GM21423 (cell line): ENCODE measurements around the gene CCDC74A.
"Not testable (repeated sequence)": the region's sequence is repeated elsewhere in the genome, so short reads cannot be mapped to it uniquely, and the experiment has no call there.

Source experiments
- ATAC-seq: cut with Tn5 transposase; IDR thresholded peaks from one replicate; pipeline ENCODE4 v1.9.1; 2021; ENCODE audit warnings: mild to moderate bottlenecking, moderate library complexity; ENCODE audit not compliant: unreplicated experiment

The CCDC74A gene

GRCh38 chr2:131527131-131528001 lies at the start of gene CCDC74A:
TSS of gene CCDC74A (plus strand) at chr2:131527888. CDS start at chr2:131527971, 83 bp downstream.
- ATAC-seq: peak; percentile 94

- ATAC-seq: not testable (repeated sequence)
These were observed 49.4 kb upstream of the CCDC74A start for GRCh38 chr2:131478074-131478849.

GRCh38 chr2:131478850-131479461 lies 48.7 kb upstream of the CCDC74A start:
- ATAC-seq: not testable (repeated sequence)

GRCh38 chr2:131480351-131480750 lies 47.3 kb upstream of the CCDC74A start:
- ATAC-seq: not testable (repeated sequence)

- ATAC-seq: not testable (repeated sequence)
These were observed 45.1 kb upstream of the CCDC74A start for GRCh38 chr2:131482506-131483155.

GRCh38 chr2:131483981-131484820 lies 43.5 kb upstream of the CCDC74A start:
- ATAC-seq: not testable (repeated sequence)

GRCh38 chr2:131484906-131485460 lies 42.7 kb upstream of the CCDC74A start:
- not testable (repeated sequence) for ATAC-seq

GRCh38 chr2:131486201-131486902 lies 41.3 kb upstream of the CCDC74A start:
- ATAC-seq: not testable (repeated sequence)

GRCh38 chr2:131488306-131489205 lies 39.1 kb upstream of the CCDC74A start:
- ATAC-seq: no peak

GRCh38 chr2:131490616-131491468 lies 36.8 kb upstream of the CCDC74A start:
- not testable (repeated sequence) for ATAC-seq

- not testable (repeated sequence) for ATAC-seq
These were observed 36.2 kb upstream of the CCDC74A start for GRCh38 chr2:131491469-131491836.

GRCh38 chr2:131492015-131492417 lies 35.7 kb upstream of the CCDC74A start, which contains the start of gene MZT2A:
TSS of gene MZT2A (minus strand) at chr2:131492397. CDS start at chr2:131492376, 21 bp downstream.
- ATAC-seq: peak; percentile 6

GRCh38 chr2:131492418-131493198 lies 35.1 kb upstream of the CCDC74A start:
- ATAC-seq: peak; percentile 71

- peak; percentile 23 for ATAC-seq
These were observed 34.3 kb upstream of the CCDC74A start for GRCh38 chr2:131493199-131493968.

GRCh38 chr2:131495506-131495905 lies 32.2 kb upstream of the CCDC74A start:
- not testable (repeated sequence) for ATAC-seq
